T47D (cell line): ENCODE results near the gene STRADB.
A peak's percentile ranks its signal among the peaks of the same experiment; 100 is the strongest.

Experiments
- DNase-seq, 2 experiments: peaks; one replicate each; pipeline versions ENCODE4 v3.0.0 to v3.0.0-alpha.2; 2011 to 2012; ENCODE audit warnings: low read depth in 1 of 2, low spot score in 1 of 2
- JUND ChIP-seq: IDR thresholded peaks from 2 replicates; pipeline ENCODE4 v1.6.1; 2012; ENCODE audit warnings: low read depth
- in situ Hi-C: cut with HindIII; loops from 2 replicates; pipeline ENCODE4 v1.10.0; 2016; ENCODE audit warnings: low sequenced_read_pairs, low pct_unique_long_range_greater_than_20kb

STRADB gene

DNA sequence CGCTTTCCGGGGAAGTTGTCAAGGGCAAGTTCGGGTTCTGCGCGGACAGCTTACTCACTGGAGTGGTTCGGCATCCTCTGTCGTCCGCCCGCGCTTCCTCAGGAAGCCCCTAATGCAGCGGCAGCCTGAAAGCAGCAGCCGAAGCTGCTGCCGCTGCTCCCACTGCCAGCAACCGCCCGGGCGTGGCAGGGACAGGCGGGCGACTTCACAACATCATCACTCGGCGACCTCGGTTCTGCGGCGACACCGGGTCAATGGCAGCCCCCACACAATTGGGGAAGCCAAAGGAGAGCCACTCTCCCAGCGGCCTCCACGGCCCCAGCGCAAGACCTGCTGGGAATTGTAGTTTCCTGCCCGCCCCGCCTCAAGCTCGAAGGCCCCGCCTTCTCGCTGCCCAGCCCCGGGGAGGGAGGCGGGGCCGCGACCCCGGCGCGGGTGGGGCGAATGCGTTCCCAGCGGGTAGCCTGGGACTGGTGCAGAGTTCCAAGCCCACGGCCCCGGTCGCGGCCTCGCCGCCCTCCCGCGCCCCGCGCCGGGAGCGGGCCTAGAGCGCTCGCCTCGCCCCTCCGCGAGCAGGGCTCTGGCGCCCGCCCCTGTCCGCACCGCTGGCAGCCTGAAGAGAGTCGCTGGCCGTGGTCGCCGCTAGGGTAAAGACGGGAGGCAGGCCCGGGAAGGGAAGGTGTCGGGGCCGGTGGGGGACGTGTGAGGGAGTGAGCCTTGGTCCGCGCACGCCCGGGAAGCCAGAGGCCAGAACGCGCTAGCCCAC lies at the start of gene STRADB, which contains the start of gene TRAK2:
STRADB (plus strand) TSS at position 449 of the 766 bp plus-strand sequence. CDS start 3,101 bp downstream, outside the sequence.
TRAK2 (minus strand) TSS at position 167 of the 766 bp plus-strand sequence. CDS start 30,951 bp downstream, outside the sequence.
- no peak for TF ChIP-seq JUND
- DNase-seq = peak; percentile 82 to 92
- in situ Hi-C loops = no loop called here

DNA sequence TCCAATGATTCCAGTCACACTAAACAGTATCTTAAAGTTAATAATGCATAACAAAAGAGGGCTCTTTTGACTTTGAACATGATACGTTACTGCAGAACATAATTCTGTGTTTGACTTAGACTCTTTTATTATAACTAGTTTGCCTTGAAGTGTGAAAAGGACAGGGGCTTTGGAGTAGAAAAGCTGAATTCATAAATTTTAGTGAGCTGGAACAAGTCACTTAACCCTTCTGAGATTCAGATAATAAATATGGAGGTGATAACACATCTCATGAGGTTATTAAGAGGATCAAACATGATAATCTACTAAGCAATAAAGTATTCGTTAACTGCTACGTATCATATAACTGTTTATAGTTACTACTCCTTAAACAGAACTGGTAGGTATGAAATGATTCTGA lies 49.7 kb upstream of the STRADB start:
- no peak for DNase-seq
- in situ Hi-C loops = no loop called here
- TF ChIP-seq JUND = no peak

DNA sequence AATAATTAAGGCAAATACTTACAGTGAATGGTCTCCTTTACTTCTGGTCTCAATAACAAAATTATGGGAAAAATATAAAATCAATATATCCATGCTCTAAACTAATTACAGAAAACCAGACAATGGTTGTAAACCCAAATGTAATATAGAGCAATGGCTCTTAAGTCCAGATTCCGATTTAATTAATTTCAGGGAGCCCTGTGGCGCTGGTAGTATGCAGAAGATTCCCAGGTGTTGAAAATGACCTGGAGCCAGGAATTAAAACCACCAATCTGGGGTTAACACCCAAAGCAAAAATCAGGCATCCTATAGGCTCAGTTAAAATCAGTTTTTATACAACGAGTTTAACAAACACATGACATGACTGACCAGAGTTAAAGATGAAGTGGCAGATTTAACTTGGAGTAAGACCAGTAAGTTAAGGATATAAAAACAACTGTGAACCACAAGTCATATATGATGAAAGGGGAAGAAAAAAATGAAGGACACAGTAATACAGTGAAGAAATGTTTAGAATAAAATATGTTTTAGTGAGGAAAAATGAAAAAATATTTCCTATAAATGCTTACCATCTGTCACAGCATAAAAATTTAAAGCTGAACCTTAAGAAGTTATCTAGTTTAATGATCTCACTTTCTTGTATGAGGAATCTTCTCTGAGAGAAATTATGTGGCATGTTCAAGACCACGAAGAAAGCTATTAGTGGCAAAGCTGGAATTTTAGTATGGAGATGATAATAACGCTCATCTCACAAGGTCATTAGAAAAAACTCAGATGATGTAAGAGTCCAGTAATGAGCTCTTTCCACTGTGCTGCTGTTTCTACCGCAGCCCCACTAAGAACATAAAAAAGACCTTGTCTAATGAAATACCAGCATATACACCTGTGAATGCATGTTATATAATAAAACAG lies 48.6 kb upstream of the STRADB start:
- in situ Hi-C loops = no loop called here
- DNase-seq = no peak

DNA sequence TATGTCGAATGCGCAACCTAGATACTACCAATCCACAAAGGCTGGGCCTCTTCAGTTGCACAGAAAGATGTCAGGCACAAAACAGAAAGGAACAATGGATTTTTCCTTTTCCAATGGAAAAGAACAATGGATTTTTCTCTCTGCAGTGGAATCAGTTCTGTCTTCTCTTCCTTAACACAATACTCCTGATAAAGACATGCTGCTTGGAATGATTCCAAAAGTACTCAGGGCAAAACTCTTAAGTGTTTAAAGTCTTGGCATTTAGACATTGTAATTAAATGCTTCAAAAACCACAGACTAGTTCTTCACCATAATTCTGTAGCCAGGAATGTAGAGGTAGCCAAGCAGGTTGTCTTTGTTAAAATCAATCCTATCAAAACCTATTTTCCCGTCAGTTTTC lies 47.7 kb upstream of the STRADB start:
- peak in 1 of 2 experiments; percentile 54 for DNase-seq
- TF ChIP-seq JUND = no peak
- in situ Hi-C loops = no loop called here

More for the DNA sequence above, 48.6 kb upstream of the STRADB start:
- TF ChIP-seq JUND = no peak

- TF ChIP-seq JUND = no peak
- no peak for DNase-seq
- in situ Hi-C loops = no loop called here
These were observed 46.8 kb upstream of the STRADB start for GRCh38 chr2:201404699-201405280.

DNA sequence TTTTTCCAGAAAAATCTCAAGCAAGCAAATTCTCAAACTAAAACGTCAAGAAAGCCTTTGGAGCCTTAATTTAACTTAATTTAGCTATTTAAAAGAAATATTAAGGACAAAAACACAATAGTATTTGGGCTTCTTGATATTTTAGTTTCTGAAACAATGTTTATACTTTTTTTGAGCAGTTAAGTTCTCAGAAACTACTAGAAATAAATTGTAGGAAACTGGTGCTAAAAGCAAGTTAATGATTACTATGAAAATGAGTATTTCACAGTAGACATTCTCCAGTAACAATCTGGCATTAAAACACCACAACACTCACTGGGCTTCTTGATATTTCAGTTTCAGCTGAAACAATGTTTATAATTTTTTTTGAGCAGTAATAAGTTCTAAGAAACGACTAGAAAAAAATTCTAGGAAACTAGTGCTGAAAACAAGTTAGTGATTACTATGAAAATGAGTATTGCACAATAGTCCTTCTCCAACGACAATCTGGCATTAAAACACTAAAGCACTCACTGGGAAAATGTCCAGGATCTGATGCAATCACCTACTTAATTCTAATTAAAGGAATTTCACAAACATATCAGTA lies 45.4 kb upstream of the STRADB start:
- TF ChIP-seq JUND = no peak
- in situ Hi-C loops = no loop called here
- peak in 1 of 2 experiments; percentile 9 for DNase-seq

GRCh38 chr2:201407265-201407664 lies 44.3 kb upstream of the STRADB start:
- no peak for DNase-seq
- TF ChIP-seq JUND = no peak
- in situ Hi-C loops = no loop called here

- DNase-seq = no peak
- no peak for TF ChIP-seq JUND
- in situ Hi-C loops = no loop called here
These were observed 42.6 kb upstream of the STRADB start for GRCh38 chr2:201408931-201409330.

DNA sequence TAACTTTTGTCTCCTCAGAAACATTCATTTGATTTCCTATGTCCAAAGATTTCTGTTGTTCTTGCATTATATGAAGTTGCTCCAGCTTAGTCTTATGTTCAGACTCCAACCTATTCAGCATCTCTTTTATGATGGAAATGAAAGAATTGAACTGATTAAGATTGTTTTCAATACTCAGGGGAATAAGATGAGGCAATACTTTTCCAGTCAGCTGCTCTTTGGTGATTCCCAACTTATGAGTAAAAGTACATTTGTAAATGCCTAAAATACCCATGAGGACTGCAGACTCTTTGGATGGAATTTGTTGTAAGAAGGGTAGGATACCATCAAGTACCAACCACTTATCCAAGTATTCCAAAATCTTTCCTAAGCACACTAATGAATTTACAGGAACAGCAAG lies 40.1 kb upstream of the STRADB start:
- in situ Hi-C loops = no loop called here
- no peak for TF ChIP-seq JUND
- no peak for DNase-seq

DNA sequence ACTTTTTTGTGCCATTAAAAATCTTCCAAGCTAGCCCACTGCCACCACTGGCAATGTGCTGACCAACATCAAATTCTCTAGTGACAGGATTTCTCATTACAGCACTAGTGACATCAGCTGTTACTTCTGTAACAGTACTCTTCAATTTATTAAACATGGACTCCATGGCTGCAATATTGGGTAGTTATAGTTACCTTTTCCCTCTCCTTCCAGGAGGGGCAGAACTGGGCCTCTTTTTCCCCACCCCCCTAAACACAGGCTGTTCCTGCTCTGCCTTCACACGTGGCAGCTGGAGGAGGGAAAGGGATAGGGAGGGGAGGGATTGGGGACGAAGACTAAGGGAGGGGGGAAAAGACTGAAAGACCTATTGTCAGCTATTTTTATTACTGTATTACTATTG lies 38.4 kb upstream of the STRADB start:
- in situ Hi-C loops = no loop called here
- DNase-seq = no peak
- no peak for TF ChIP-seq JUND

- in situ Hi-C loops = no loop called here
- no peak for TF ChIP-seq JUND
- DNase-seq = no peak
These were observed 38.0 kb upstream of the STRADB start for GRCh38 chr2:201413552-201413951.
